SH-SY5Y (cell line): Measurements from ENCODE around the gene DMPK.

Experiments
- GATA2 ChIP-seq: IDR thresholded peaks from 2 replicates; pipeline ENCODE4 v1.6.1; 2011; ENCODE audit warnings: mild to moderate bottlenecking, low read depth, low read length
- GATA3 ChIP-seq: IDR thresholded peaks from 2 replicates; pipeline ENCODE4 v1.6.1; 2011; ENCODE audit warnings: low read depth, mild to moderate bottlenecking, low read length, moderate library complexity

GRCh38 chr19:45785781-45786532 lies 3.7 kb upstream of the DMPK start:
- TF ChIP-seq GATA2 (no peak), GATA3 (no peak)
